Adrenal gland (tissue), 5 donors: ENCODE results near the gene FGF14.

Experiments used
- CTCF ChIP-seq, 6 experiments: fragments of 450-650 bp in 4 of 6; fragments of 200-600 bp in 2 of 6; sonication (generic) in 1 of 6; IDR thresholded peaks; 1 replicate in 5 of 6; 2 replicates in 1 of 6; pipeline versions ENCODE4 v1.5.1 to v1.8.0; 2016 to 2021; ENCODE audit warnings: antibody characterized with exemption in 6 of 6, mild to moderate bottlenecking in 2 of 6, moderate library complexity in 1 of 6
- POLR2A ChIP-seq, 2 donors: fragments of 450-650 bp; IDR thresholded peaks; one replicate each; pipeline ENCODE4 v1.6.1; 2017; ENCODE audit warnings: antibody characterized with exemption in 2 of 2, mild to moderate bottlenecking in 2 of 2, moderate library complexity in 1 of 2
- donor health status: DM: no; HTN: no; CAD: no.

GRCh38 chr13:102203718-102204117 is 198.1 kb downstream of the FGF14 start:
- TF ChIP-seq CTCF (IDR thresholded peaks at IDR 0.05) = no peak
- no peak for TF ChIP-seq POLR2A (IDR thresholded peaks at IDR 0.05)
